ENCODE results near the gene MS4A15. TPM values are rescaled to one million over a fixed set of nuclear protein-coding genes. Genes with fewer than 3 reads are reported as not detected.
"Not testable (repeated sequence)": the region's sequence is repeated elsewhere in the genome, so short reads cannot be mapped to it uniquely, and the experiment has no call there.

Gene MS4A15
- total RNA-seq, 1 donor from 2014 or later: not detected

GRCh38 chr11:60759438-60760225, 3.0 kb downstream of the MS4A15 start:
- not testable (repeated sequence) for H3K9me3 Mint-ChIP-seq; DNase-seq (ENCODE audit: low spot score)

GRCh38 chr11:60761436-60762190, 4.9 kb downstream of the MS4A15 start:
- no peaks in the 10 kb centered on the region for H3K9me3 Mint-ChIP-seq
- H3K36me3 Mint-ChIP-seq (ENCODE audit: low read depth): no peaks in the 10 kb centered on the region
- H3K4me3 Mint-ChIP-seq: no peak overlapping the region
- intact Hi-C loops (cut with micrococcal nuclease): no loop called here
- H3K27ac Mint-ChIP-seq: no peak overlapping the region
- no peak for DNase-seq (ENCODE audit: low spot score)
- peaks cover 26% of the 10 kb centered on the region for H3K27me3 Mint-ChIP-seq (ENCODE audit: insufficient read depth)
- peaks cover 7% of the 10 kb centered on the region for H3K4me1 Mint-ChIP-seq (ENCODE audit: low read depth)

More at GRCh38 chr11:60759438-60760225, 3.0 kb downstream of the MS4A15 start:
- peaks cover 26% of the 10 kb centered on the region for H3K27me3 Mint-ChIP-seq (ENCODE audit: insufficient read depth)
- H3K36me3 Mint-ChIP-seq (ENCODE audit: low read depth); H3K4me3 Mint-ChIP-seq; intact Hi-C loops (cut with micrococcal nuclease); H3K4me1 Mint-ChIP-seq (ENCODE audit: low read depth); H3K27ac Mint-ChIP-seq: not testable (repeated sequence)

- no peak for DNase-seq (ENCODE audit: low spot score)
- H3K4me3 Mint-ChIP-seq: no peak overlapping the region
Observed at GRCh38 chr11:60762851-60763691, 6.4 kb downstream of the MS4A15 start.

GRCh38 chr11:60763692-60764369, 7.2 kb downstream of the MS4A15 start:
- Mint-ChIP-seq H3K27me3 (ENCODE audit: insufficient read depth) (peaks cover 26% of the 10 kb centered on the region), H3K4me1 (ENCODE audit: low read depth) (peaks cover 7% of the 10 kb centered on the region), H3K4me3 (no peak overlapping the region), H3K9me3 (no peaks in the 10 kb centered on the region), H3K27ac (no peak overlapping the region), H3K36me3 (ENCODE audit: low read depth) (no peaks in the 10 kb centered on the region)
- intact Hi-C loops (cut with micrococcal nuclease): no loop called here
- DNase-seq (ENCODE audit: low spot score): no peak

More at GRCh38 chr11:60762851-60763691, 6.4 kb downstream of the MS4A15 start:
- Mint-ChIP-seq H3K27me3 (ENCODE audit: insufficient read depth) (peaks cover 26% of the 10 kb centered on the region), H3K27ac (no peak overlapping the region), H3K36me3 (ENCODE audit: low read depth) (no peaks in the 10 kb centered on the region), H3K4me1 (ENCODE audit: low read depth) (peaks cover 7% of the 10 kb centered on the region), H3K9me3 (no peaks in the 10 kb centered on the region)
- intact Hi-C loops (cut with micrococcal nuclease): no loop called here

GRCh38 chr11:60764879-60765278, 8.2 kb downstream of the MS4A15 start:
- Mint-ChIP-seq H3K36me3 (ENCODE audit: low read depth) (no peaks in the 10 kb centered on the region), H3K4me3 (no peak overlapping the region), H3K27me3 (ENCODE audit: insufficient read depth) (peaks cover 15% of the 10 kb centered on the region), H3K27ac (no peak overlapping the region), H3K4me1 (ENCODE audit: low read depth) (peaks cover 7% of the 10 kb centered on the region), H3K9me3 (no peaks in the 10 kb centered on the region)
- intact Hi-C loops (cut with micrococcal nuclease): no loop called here
- DNase-seq (ENCODE audit: low spot score): no peak

- Mint-ChIP-seq H3K9me3 (no peaks in the 10 kb centered on the region), H3K36me3 (ENCODE audit: low read depth) (no peaks in the 10 kb centered on the region), H3K4me3 (no peak overlapping the region), H3K27ac (no peak overlapping the region), H3K4me1 (ENCODE audit: low read depth) (peaks cover 7% of the 10 kb centered on the region), H3K27me3 (ENCODE audit: insufficient read depth) (peaks cover 10% of the 10 kb centered on the region)
- DNase-seq (ENCODE audit: low spot score): no peak
- intact Hi-C loops (cut with micrococcal nuclease): no loop called here
Observed at GRCh38 chr11:60765355-60765754, 8.7 kb downstream of the MS4A15 start.

GRCh38 chr11:60766547-60766946, 9.9 kb downstream of the MS4A15 start:
- no peaks in the 10 kb centered on the region for H3K9me3 Mint-ChIP-seq
- DNase-seq (ENCODE audit: low spot score): no peak
- H3K27me3 Mint-ChIP-seq (ENCODE audit: insufficient read depth): peaks cover 3% of the 10 kb centered on the region
- H3K4me1 Mint-ChIP-seq (ENCODE audit: low read depth): peaks cover 7% of the 10 kb centered on the region
- intact Hi-C loops (cut with micrococcal nuclease): no loop called here
- H3K27ac Mint-ChIP-seq: no peak overlapping the region
- H3K4me3 Mint-ChIP-seq: no peak overlapping the region
- H3K36me3 Mint-ChIP-seq (ENCODE audit: low read depth): no peaks in the 10 kb centered on the region

- DNase-seq (ENCODE audit: low spot score): no peak
- H3K9me3 Mint-ChIP-seq: no peaks in the 10 kb centered on the region
- intact Hi-C loops (cut with micrococcal nuclease): no loop called here
- H3K36me3 Mint-ChIP-seq (ENCODE audit: low read depth): no peaks in the 10 kb centered on the region
- no peaks in the 10 kb centered on the region for H3K27me3 Mint-ChIP-seq (ENCODE audit: insufficient read depth)
- no peak overlapping the region for H3K27ac Mint-ChIP-seq
- peaks cover 7% of the 10 kb centered on the region for H3K4me1 Mint-ChIP-seq (ENCODE audit: low read depth)
- no peak overlapping the region for H3K4me3 Mint-ChIP-seq
Observed at GRCh38 chr11:60767388-60767811, 10.7 kb downstream of the MS4A15 start.

- Mint-ChIP-seq H3K27ac (no peak overlapping the region), H3K27me3 (ENCODE audit: insufficient read depth) (no peaks in the 10 kb centered on the region), H3K36me3 (ENCODE audit: low read depth) (no peaks in the 10 kb centered on the region), H3K9me3 (no peaks in the 10 kb centered on the region), H3K4me3 (no peak overlapping the region), H3K4me1 (ENCODE audit: low read depth) (peaks cover 7% of the 10 kb centered on the region)
- DNase-seq (ENCODE audit: low spot score): no peak
- intact Hi-C loops (cut with micrococcal nuclease): no loop called here
Observed at GRCh38 chr11:60768202-60768601, 11.5 kb downstream of the MS4A15 start.

- H3K36me3 Mint-ChIP-seq (ENCODE audit: low read depth): no peaks in the 10 kb centered on the region
- H3K4me3 Mint-ChIP-seq: no peak overlapping the region
- no peak for DNase-seq (ENCODE audit: low spot score)
- H3K4me1 Mint-ChIP-seq (ENCODE audit: low read depth): peaks cover 2% of the 10 kb centered on the region
- H3K9me3 Mint-ChIP-seq: no peaks in the 10 kb centered on the region
- intact Hi-C loops (cut with micrococcal nuclease): no loop called here
- H3K27me3 Mint-ChIP-seq (ENCODE audit: insufficient read depth): peaks cover under 1% of the 10 kb centered on the region
- H3K27ac Mint-ChIP-seq: no peak overlapping the region
Observed at GRCh38 chr11:60769273-60769672, 12.6 kb downstream of the MS4A15 start.

GRCh38 chr11:60769811-60770210, 13.1 kb downstream of the MS4A15 start:
- Mint-ChIP-seq H3K4me3 (no peak overlapping the region), H3K9me3 (no peaks in the 10 kb centered on the region), H3K4me1 (ENCODE audit: low read depth) (no peaks in the 10 kb centered on the region), H3K27me3 (ENCODE audit: insufficient read depth) (peaks cover 4% of the 10 kb centered on the region), H3K36me3 (ENCODE audit: low read depth) (no peaks in the 10 kb centered on the region), H3K27ac (no peak overlapping the region)
- no peak for DNase-seq (ENCODE audit: low spot score)
- intact Hi-C loops (cut with micrococcal nuclease): loop anchor here (10.0 kb wide), 1 partner anchor 415 kb away; no protein-coding TSS in a partner anchor

- intact Hi-C loops (cut with micrococcal nuclease): loop anchor here (10.0 kb wide), 1 partner anchor 414 kb away; no protein-coding TSS in a partner anchor
- no peak overlapping the region for H3K4me3 Mint-ChIP-seq
- H3K27ac Mint-ChIP-seq: no peak overlapping the region
- no peaks in the 10 kb centered on the region for H3K9me3 Mint-ChIP-seq
- peaks cover 4% of the 10 kb centered on the region for H3K27me3 Mint-ChIP-seq (ENCODE audit: insufficient read depth)
- H3K36me3 Mint-ChIP-seq (ENCODE audit: low read depth): no peaks in the 10 kb centered on the region
- peaks cover 5% of the 10 kb centered on the region for H3K4me1 Mint-ChIP-seq (ENCODE audit: low read depth)
- DNase-seq (ENCODE audit: low spot score): no peak
Observed at GRCh38 chr11:60771146-60771545, 14.5 kb downstream of the MS4A15 start.

Measured in activated T-helper 1 cell treated with anti-CD3 and anti-CD28 coated beads, Interleukin-12 subunit alpha, Interleukin-12 subunit beta, Interleukin-2, Interleukin-4 antibody, amounts not matched to agents 30 ng/mL and 10 ng/mL and 1 ng/mL, durations not matched to agents 14 hours and 24 hours and 36 hours (primary cell).